Measurements from ENCODE around the gene DUSP7.

The DUSP7 gene

GRCh38 chr3:52019352-52020080 is 36.9 kb downstream of the DUSP7 start:
- no peak for DNase-seq (ENCODE audit: extremely low read depth, low read depth)
- TF ChIP-seq CTCF (IDR thresholded peaks at IDR 0.05; ENCODE audit: low read depth, low read length) = no peak

GRCh38 chr3:52018319-52019000 is 37.9 kb downstream of the DUSP7 start:
- TF ChIP-seq CTCF (IDR thresholded peaks at IDR 0.05; ENCODE audit: low read depth, low read length) = no peak
- no peak for DNase-seq (ENCODE audit: extremely low read depth, low read depth)

GRCh38 chr3:52017586-52017985 is 38.8 kb downstream of the DUSP7 start:
- TF ChIP-seq CTCF (IDR thresholded peaks at IDR 0.05; ENCODE audit: low read depth, low read length) = no peak
- DNase-seq (ENCODE audit: extremely low read depth, low read depth) = no peak

GRCh38 chr3:52015438-52016228 is 40.7 kb downstream of the DUSP7 start:
- no peak for DNase-seq (ENCODE audit: extremely low read depth, low read depth)
- no peak for TF ChIP-seq CTCF (IDR thresholded peaks at IDR 0.05; ENCODE audit: low read depth, low read length)

GRCh38 chr3:52014613-52015012 is 41.8 kb downstream of the DUSP7 start:
- peak; percentile 29 for TF ChIP-seq CTCF (IDR thresholded peaks at IDR 0.05; ENCODE audit: low read depth, low read length)
- no peak for DNase-seq (ENCODE audit: extremely low read depth, low read depth)

GRCh38 chr3:52013802-52014598 is 42.4 kb downstream of the DUSP7 start:
- DNase-seq (ENCODE audit: extremely low read depth, low read depth) = no peak
- TF ChIP-seq CTCF (IDR thresholded peaks at IDR 0.05; ENCODE audit: low read depth, low read length) = no peak
